Hepatocyte (in vitro differentiated cells): ENCODE data around the gene KCP. TPM values are rescaled to one million over a fixed set of nuclear protein-coding genes. Genes with fewer than 3 reads are reported as not detected.

Source experiments
- DNase-seq: peaks from one replicate; pipeline ENCODE4 v3.0.0-alpha.2; 2016; ENCODE audit warnings: low spot score
- H2AFZ ChIP-seq: fragments of 200-600 bp; sonication (generic); 2 replicates; pipeline ENCODE4 v1.6.0; 2016; ENCODE audit warnings: antibody characterized with exemption, mild to moderate bottlenecking
- H3K27ac ChIP-seq: fragments of 200-600 bp; sonication (generic); 2 replicates; pipeline ENCODE4 v1.5.1; 2016; ENCODE audit warnings: mild to moderate bottlenecking
- H3K27me3 ChIP-seq: fragments of 200-600 bp; sonication (generic); 2 replicates; pipeline ENCODE4 v1.6.1; 2016
- H3K36me3 ChIP-seq: fragments of 200-600 bp; sonication (generic); replicated peaks from 2 replicates; pipeline ENCODE4 v1.5.1; 2016; ENCODE audit warnings: low read depth; ENCODE audit not compliant: insufficient read depth
- H3K4me1 ChIP-seq: fragments of 200-600 bp; sonication (generic); 2 replicates; pipeline ENCODE4 v1.5.1; 2016; ENCODE audit warnings: mild to moderate bottlenecking, moderate library complexity; ENCODE audit not compliant: insufficient read depth
- H3K4me2 ChIP-seq: fragments of 200-600 bp; sonication (generic); 2 replicates; pipeline ENCODE4 v1.6.0; 2016
- H3K4me3 ChIP-seq: fragments of 200-600 bp; sonication (generic); 2 replicates; pipeline ENCODE4 v1.5.1; 2016; ENCODE audit warnings: mild to moderate bottlenecking
- H3K79me2 ChIP-seq: fragments of 200-600 bp; sonication (generic); 2 replicates; pipeline ENCODE4 v1.6.0; 2017; ENCODE audit warnings: mild to moderate bottlenecking
- H3K9me2 ChIP-seq: fragments of 200-600 bp; sonication (generic); replicated peaks from 2 replicates; pipeline ENCODE4 v1.6.0; 2017; ENCODE audit warnings: mild to moderate bottlenecking; ENCODE audit not compliant: insufficient read depth
- H3K9me3 ChIP-seq: fragments of 200-600 bp; sonication (generic); 2 replicates; pipeline ENCODE4 v1.5.1; 2016; ENCODE audit warnings: low read depth, mild to moderate bottlenecking
- H4K20me1 ChIP-seq: fragments of 200-600 bp; sonication (generic); 2 replicates; pipeline ENCODE4 v1.6.0; 2016; ENCODE audit warnings: mild to moderate bottlenecking; ENCODE audit not compliant: insufficient read depth, poor library complexity, severe bottlenecking
- CTCF ChIP-seq: fragments of 200-600 bp; sonication (generic); IDR thresholded peaks from 2 replicates; pipeline ENCODE4 v1.5.1; 2016; ENCODE audit warnings: antibody characterized with exemption, mild to moderate bottlenecking; ENCODE audit not compliant: poor library complexity
- EZH2 ChIP-seq: fragments of 200-600 bp; sonication (generic); IDR thresholded peaks from 2 replicates; pipeline ENCODE4 v1.6.1; 2016; ENCODE audit warnings: antibody characterized with exemption, mild to moderate bottlenecking, borderline replicate concordance
- EZH2phosphoT487 ChIP-seq: fragments of 200-600 bp; sonication (generic); IDR thresholded peaks from one replicate; pipeline ENCODE4 v1.6.1; 2018; ENCODE audit warnings: antibody characterized with exemption, mild to moderate bottlenecking, low read depth, moderate library complexity; ENCODE audit not compliant: unreplicated experiment, severe bottlenecking
- WGBS: methylation state at CpG from one replicate; pipeline ENCODE4 v1.1.6; 2016; ENCODE audit warnings: low lambda C conversion rate; ENCODE audit errors: missing lambda C conversion rate; 5-methylcytosine and 5-hydroxymethylcytosine counted together
- polyA plus RNA-seq: library from polyadenylated mRNA; unstranded; fragments of >200 nt; fragmentation: Nextera tagmentation; extraction: Ambion mirVana; gene quantifications from 2 replicates; pipeline ENCODE4 v1.2.1, GENCODE V29; 2016
- total RNA-seq: library from RNA; depleted of rRNA; stranded (reverse); fragments of >200 nt; gene quantifications from 2 replicates; pipeline ENCODE4 v1.2.3, GENCODE V29; 2014

The KCP gene
- total and polyA plus RNA-seq, 2 experiments from 2014 or later: 0.40 to 2.4 TPM

GRCh38 chr7:128878226-128879105 is 32.0 kb downstream of the KCP start:
- Histone ChIP-seq H3K4me3 (no peak overlapping the region), H3K27me3 (no peaks in the 10 kb centered on the region), H3K27ac (no peak overlapping the region), H3K9me2 (no peaks in the 10 kb centered on the region), H4K20me1 (no peaks in the 10 kb centered on the region), H3K9me3 (no peaks in the 10 kb centered on the region), H3K79me2 (no peaks in the 10 kb centered on the region), H3K36me3 (no peaks in the 10 kb centered on the region), H2AFZ (no peak overlapping the region), H3K4me1 (no peaks in the 10 kb centered on the region), H3K4me2 (no peak overlapping the region)
- TF ChIP-seq EZH2: no peak
- no peak for TF ChIP-seq EZH2phosphoT487
- TF ChIP-seq CTCF: no peak
- WGBS: 90% methylated on average over 14 of the region's 14 CpGs
- no peak for DNase-seq

- no peaks in the 10 kb centered on the region for H3K9me2 ChIP-seq
- no peaks in the 10 kb centered on the region for H3K27me3 ChIP-seq
- no peaks in the 10 kb centered on the region for H3K79me2 ChIP-seq
- no peaks in the 10 kb centered on the region for H3K9me3 ChIP-seq
- no peaks in the 10 kb centered on the region for H4K20me1 ChIP-seq
- TF ChIP-seq CTCF: no peak
- no peak for TF ChIP-seq EZH2phosphoT487
- TF ChIP-seq EZH2: no peak
- no peak overlapping the region for H3K4me3 ChIP-seq
- 95% methylated on average over 4 of the region's 4 CpGs for WGBS
- H3K4me2 ChIP-seq: no peak overlapping the region
- no peak overlapping the region for H2AFZ ChIP-seq
- no peak overlapping the region for H3K27ac ChIP-seq
- H3K36me3 ChIP-seq: no peaks in the 10 kb centered on the region
- no peaks in the 10 kb centered on the region for H3K4me1 ChIP-seq
- DNase-seq: no peak
Observed at GRCh38 chr7:128877756-128878120, 32.8 kb downstream of the KCP start.

- no peak for DNase-seq
- H4K20me1 ChIP-seq: no peaks in the 10 kb centered on the region
- no peak overlapping the region for H3K4me3 ChIP-seq
- WGBS: 94% methylated on average over 29 of the region's 32 CpGs
- no peaks in the 10 kb centered on the region for H3K4me1 ChIP-seq
- no peaks in the 10 kb centered on the region for H3K9me2 ChIP-seq
- TF ChIP-seq EZH2phosphoT487: no peak
- no peak for TF ChIP-seq CTCF
- TF ChIP-seq EZH2: no peak
- no peaks in the 10 kb centered on the region for H3K9me3 ChIP-seq
- H3K79me2 ChIP-seq: no peaks in the 10 kb centered on the region
- H3K27me3 ChIP-seq: no peaks in the 10 kb centered on the region
- H2AFZ ChIP-seq: no peak overlapping the region
- no peak overlapping the region for H3K4me2 ChIP-seq
- H3K36me3 ChIP-seq: no peaks in the 10 kb centered on the region
- H3K27ac ChIP-seq: no peak overlapping the region
Observed at GRCh38 chr7:128876978-128877755, 33.3 kb downstream of the KCP start.
